SK-N-SH (cell line): ENCODE data around the gene CFAP251.

Experiments
- CTCF ChIP-seq: fragments of 200-600 bp; sonication (generic); IDR thresholded peaks from 2 replicates; pipeline ENCODE4 v1.6.1; 2017; ENCODE audit warnings: antibody characterized with exemption, mild to moderate bottlenecking, moderate library complexity
- EP300 ChIP-seq, 2 experiments: IDR thresholded peaks; 2 replicates each; pipeline versions ENCODE4 v1.4.0 to v1.6.1; 2012; ENCODE audit warnings: borderline replicate concordance in 1 of 2, low read depth in 1 of 2, low read length in 1 of 2
- MXI1 ChIP-seq: IDR thresholded peaks from 2 replicates; pipeline ENCODE4 v1.6.1; 2012; ENCODE audit warnings: mild to moderate bottlenecking, low read depth, low read length, improper control_type of control experiment
- POLR2AphosphoS5 ChIP-seq: IDR thresholded peaks from 2 replicates; pipeline ENCODE4 v1.6.1; 2012; ENCODE audit warnings: low read depth, low read length
- TCF12 ChIP-seq: IDR thresholded peaks from 2 replicates; pipeline ENCODE4 v1.4.0; 2012
- TF ChIP-seq, protein P1 (sequence below): IDR thresholded peaks from 2 replicates; pipeline ENCODE4 v1.4.0; 2012; ENCODE audit warnings: low read depth, borderline replicate concordance

- no peak for TF ChIP-seq MXI1
- no peak for TF ChIP-seq EP300 (IDR thresholded peaks at IDR 0.05; ENCODE audit: borderline replicate concordance in 1 of 2, low read depth in 1 of 2, low read length in 1 of 2)
- TF ChIP-seq TCF12: no peak
- no peak for TF ChIP-seq CTCF
- TF ChIP-seq, protein P1, sequence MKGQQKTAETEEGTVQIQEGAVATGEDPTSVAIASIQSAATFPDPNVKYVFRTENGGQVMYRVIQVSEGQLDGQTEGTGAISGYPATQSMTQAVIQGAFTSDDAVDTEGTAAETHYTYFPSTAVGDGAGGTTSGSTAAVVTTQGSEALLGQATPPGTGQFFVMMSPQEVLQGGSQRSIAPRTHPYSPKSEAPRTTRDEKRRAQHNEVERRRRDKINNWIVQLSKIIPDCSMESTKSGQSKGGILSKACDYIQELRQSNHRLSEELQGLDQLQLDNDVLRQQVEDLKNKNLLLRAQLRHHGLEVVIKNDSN: no peak
- TF ChIP-seq POLR2AphosphoS5: no peak
Observed at GRCh38 chr12:121883315-121883660, 35.1 kb upstream of the CFAP251 start.
